Breast epithelium (tissue), 3 donors: ENCODE data around the gene ACADVL.

Experiments used
- CTCF ChIP-seq, 3 donors: fragments of 450-650 bp; IDR thresholded peaks; one replicate each; pipeline ENCODE4 v1.5.1; 2016 to 2017; ENCODE audit warnings: antibody characterized with exemption in 3 of 3, mild to moderate bottlenecking in 3 of 3, moderate library complexity in 3 of 3
- POLR2A ChIP-seq: fragments of 450-650 bp; IDR thresholded peaks from one replicate; pipeline ENCODE4 v1.6.1; 2016; ENCODE audit warnings: antibody characterized with exemption, mild to moderate bottlenecking, moderate library complexity

DNA sequence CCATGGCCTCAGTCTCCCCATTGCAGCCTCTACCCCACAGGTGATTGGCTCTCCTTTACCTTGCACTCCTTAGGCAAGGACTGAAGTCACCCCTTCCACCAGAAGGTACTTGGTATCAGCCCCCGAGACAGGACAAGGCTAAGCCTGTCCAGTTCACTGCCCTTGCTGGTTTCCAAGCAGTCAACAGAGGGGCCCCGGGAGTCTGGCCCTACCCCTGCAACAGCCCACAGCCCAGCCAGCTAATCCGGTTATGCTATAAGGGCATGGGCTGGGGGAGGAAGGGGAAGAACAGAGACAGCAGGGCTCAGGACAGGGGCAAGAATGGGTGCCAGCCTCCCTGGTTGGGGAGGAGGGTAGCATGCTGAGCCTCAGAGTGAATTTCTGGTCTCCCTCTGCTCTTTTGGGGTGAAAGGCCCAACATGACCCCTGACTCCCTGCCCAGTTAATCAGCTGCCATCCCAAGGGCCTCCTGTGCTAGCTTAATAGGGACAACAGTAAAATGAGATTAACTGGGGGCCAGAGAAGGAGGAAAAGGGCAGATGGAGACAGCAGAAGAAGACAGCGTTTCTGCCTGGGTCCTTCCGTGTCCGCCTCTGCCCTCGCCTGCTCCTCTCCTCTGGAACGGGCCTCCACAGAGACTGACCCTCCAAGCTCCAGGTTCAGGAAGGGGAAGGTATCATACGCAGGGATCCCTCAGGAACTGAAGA is 10.8 kb upstream of the ACADVL start:
- TF ChIP-seq CTCF (IDR thresholded peaks at IDR 0.05) = no peak
- no peak for TF ChIP-seq POLR2A
